GM06990 (cell line): Measurements from ENCODE around the gene NPHP4.

ENCODE experiments used
- DNase-seq: peaks from one replicate; pipeline ENCODE4 v3.0.0-alpha.2; 2011; ENCODE audit not compliant: insufficient read length; ENCODE audit errors: extremely low read depth
- H3K27me3 ChIP-seq: replicated peaks from 2 replicates; pipeline ENCODE4 v1.6.0; 2011; ENCODE audit warnings: low read length; ENCODE audit not compliant: control insufficient read depth, insufficient read depth
- H3K36me3 ChIP-seq: 2 replicates; pipeline ENCODE4 v1.5.1; 2011; ENCODE audit warnings: low read length; ENCODE audit not compliant: control insufficient read depth, insufficient read depth
- H3K4me3 ChIP-seq: replicated peaks from 2 replicates; pipeline ENCODE4 v1.5.1; 2011; ENCODE audit warnings: low read depth, mild to moderate bottlenecking, control low read depth, low read length
- TF ChIP-seq, protein P1 (sequence below): IDR thresholded peaks from 2 replicates; pipeline ENCODE4 v1.5.1; 2011; ENCODE audit warnings: low read length, control low read depth, mild to moderate bottlenecking, inconsistent platforms; ENCODE audit not compliant: insufficient read depth, poor library complexity, severe bottlenecking

NPHP4 gene

DNA sequence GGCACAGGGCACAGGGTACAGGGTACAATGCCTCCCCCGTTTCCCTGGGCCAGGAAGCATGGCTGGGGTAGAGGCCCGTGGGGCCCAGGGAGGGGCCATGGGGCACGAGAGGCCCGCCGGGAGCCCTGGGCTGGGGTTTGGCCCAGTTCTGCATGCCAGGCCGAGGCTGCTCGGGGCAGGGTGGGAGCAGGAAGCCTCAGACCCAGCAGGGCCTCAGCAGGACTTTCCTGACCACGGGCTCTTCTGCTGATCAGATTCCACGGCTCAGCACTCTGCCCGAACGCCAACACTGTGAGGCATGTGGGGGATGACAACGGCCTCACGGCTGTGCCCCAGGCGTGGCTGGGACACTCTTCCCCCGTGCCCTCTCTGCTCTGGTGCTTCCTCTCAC, 104.3 kb downstream of the NPHP4 start:
- no peak overlapping the region for H3K4me3 ChIP-seq
- H3K36me3 ChIP-seq = no peaks in the 10 kb centered on the region
- DNase-seq = no peak
- TF ChIP-seq, protein P1, sequence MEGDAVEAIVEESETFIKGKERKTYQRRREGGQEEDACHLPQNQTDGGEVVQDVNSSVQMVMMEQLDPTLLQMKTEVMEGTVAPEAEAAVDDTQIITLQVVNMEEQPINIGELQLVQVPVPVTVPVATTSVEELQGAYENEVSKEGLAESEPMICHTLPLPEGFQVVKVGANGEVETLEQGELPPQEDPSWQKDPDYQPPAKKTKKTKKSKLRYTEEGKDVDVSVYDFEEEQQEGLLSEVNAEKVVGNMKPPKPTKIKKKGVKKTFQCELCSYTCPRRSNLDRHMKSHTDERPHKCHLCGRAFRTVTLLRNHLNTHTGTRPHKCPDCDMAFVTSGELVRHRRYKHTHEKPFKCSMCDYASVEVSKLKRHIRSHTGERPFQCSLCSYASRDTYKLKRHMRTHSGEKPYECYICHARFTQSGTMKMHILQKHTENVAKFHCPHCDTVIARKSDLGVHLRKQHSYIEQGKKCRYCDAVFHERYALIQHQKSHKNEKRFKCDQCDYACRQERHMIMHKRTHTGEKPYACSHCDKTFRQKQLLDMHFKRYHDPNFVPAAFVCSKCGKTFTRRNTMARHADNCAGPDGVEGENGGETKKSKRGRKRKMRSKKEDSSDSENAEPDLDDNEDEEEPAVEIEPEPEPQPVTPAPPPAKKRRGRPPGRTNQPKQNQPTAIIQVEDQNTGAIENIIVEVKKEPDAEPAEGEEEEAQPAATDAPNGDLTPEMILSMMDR = no peak
- no peaks in the 10 kb centered on the region for H3K27me3 ChIP-seq

DNA sequence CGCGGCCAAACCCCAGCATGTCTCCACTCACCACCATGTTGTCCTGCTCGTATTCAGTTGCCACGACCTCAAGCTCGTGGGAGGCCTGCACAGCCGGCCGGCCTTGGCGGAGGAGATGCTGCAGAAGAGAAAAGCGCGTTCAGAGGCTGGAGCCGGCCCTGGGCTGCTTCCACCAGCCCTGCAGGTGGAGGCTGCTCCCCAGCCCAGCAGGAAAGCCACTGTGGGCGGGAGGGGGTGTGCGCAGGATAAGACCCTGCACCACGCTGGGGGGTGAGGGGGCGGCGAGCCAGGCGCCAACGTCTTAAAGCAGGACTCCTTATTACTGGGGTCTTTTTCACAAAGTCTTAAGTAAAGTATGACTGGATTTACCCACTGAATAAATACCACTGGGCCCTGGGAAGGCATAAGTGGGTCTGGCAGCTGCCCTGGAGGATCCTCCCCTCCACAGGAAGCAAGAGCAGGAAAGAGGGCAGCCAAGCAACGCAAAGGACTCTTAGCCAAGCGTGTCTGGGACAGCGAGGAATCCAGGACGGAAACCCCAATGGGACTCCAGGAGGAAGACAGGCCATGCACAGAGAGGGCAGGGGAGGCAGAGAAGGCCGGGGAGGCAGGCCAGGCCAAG, 104.8 kb downstream of the NPHP4 start:
- Histone ChIP-seq H3K4me3 (no peak overlapping the region), H3K27me3 (no peaks in the 10 kb centered on the region)
- DNase-seq = no peak

DNA sequence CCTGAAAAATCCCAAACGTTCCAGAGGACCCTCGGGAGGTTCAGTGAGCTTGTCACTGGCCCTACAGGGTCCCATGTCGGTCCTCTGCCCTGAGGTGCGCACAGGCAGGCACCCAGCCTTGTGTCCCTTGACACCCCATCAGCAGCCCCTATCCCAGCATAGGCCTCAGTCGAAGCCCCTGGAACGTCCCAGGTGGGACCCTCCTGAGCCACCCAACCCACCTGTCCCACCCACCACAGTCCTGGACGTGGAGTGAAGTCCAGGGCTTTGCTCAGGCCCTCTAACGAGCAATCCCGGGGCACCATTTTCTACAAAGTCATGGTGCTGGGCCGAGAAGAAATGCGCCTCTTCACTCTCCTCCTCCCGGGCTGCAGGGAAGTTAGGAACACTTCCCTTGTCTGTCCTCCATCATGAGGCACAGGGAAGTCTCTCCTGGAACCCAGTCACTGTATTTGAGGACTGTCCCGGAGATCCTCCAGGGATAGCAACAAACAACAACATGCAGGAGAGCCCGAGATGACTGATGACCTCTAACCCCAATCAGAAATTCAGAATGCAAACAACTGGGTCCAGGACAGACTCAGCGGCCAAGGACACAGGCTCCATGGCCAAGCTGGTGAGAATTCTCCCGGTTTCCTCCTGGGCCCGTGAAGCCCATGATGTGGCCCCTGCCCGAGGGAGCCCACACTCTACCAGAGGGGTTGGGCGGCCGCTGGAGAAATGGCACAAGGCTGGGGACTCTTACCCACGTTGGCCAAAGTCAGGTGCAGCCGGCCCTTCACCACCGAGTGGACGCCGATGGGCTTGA, 105.5 kb downstream of the NPHP4 start:
- TF ChIP-seq, protein P1 = no peak
- no peaks in the 10 kb centered on the region for H3K36me3 ChIP-seq
- H3K4me3 ChIP-seq = no peak overlapping the region
- no peak for DNase-seq
- no peaks in the 10 kb centered on the region for H3K27me3 ChIP-seq

More for the DNA sequence above, 104.8 kb downstream of the NPHP4 start:
- TF ChIP-seq, protein P1 = no peak
- H3K36me3 ChIP-seq = no peaks in the 10 kb centered on the region

DNA sequence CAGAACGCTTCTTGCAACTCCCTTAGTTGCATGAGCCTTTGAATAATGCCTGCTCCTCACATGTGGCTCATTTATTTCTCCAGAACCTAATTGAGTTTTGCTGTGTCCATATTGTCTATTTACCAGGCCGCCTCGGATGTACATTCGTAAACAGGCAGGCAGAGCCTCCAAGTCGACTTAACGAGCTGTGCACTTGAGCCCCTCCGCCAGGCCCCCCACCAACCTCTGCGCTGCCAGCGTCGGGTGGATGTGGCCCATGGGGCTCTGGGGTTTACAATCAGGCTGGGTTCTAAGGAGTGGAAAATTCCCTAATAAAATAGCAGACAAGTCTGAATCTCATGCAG, 106.1 kb downstream of the NPHP4 start:
- Histone ChIP-seq H3K27me3 (no peaks in the 10 kb centered on the region), H3K36me3 (no peaks in the 10 kb centered on the region), H3K4me3 (no peak overlapping the region)
- TF ChIP-seq, protein P1 = no peak
- DNase-seq = no peak

DNA sequence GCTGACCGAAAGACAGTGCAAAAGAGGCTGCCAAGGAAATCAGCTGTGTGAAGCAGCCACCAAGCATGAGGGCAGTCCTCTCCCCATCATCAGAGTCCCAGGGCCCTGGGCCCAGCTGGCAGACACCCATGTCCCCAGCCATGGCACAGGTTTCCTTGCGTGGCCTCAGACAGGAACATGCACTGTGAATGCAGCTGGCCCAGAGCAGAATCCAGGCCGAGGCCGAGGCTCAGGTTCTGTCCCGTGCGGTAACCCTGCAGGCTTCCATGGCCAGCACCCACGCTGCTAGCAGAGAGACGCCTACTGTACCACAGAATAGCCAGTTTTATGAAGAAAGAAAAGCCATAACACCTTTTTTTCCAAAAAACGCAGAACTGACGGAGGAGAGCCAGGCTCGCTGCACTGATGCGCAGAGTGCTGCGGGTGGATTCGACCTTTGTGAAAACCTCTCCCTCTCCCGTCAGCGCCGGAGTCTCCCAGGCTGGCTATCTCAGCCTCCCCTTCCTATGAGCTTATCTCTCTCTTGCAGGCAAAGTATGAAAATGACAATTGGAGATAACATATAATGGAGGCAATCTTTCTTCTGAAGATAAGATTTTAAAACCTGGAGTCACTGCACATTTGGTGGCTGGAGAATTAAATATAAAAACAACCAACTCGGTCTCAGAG, 106.6 kb downstream of the NPHP4 start:
- Histone ChIP-seq H3K27me3 (no peaks in the 10 kb centered on the region), H3K36me3 (no peaks in the 10 kb centered on the region), H3K4me3 (no peak overlapping the region)
- no peak for DNase-seq
- TF ChIP-seq, protein P1 = no peak
